HepG2 (cell line): ENCODE measurements around the gene CTNND1.

ENCODE experiments used
- ZNF607 ChIP-seq: sonication (generic); formaldehyde crosslinking; IDR thresholded peaks from 2 replicates; pipeline ENCODE4 v1.5.1; 2020; ENCODE audit warnings: missing genetic modification reagents, mild to moderate bottlenecking, borderline replicate concordance
- TF ChIP-seq, protein P1 (sequence below): sonication (generic); formaldehyde crosslinking; IDR thresholded peaks from 2 replicates; pipeline ENCODE4 v1.4.0; 2020; ENCODE audit warnings: missing genetic modification reagents, mild to moderate bottlenecking, borderline replicate concordance

DNA sequence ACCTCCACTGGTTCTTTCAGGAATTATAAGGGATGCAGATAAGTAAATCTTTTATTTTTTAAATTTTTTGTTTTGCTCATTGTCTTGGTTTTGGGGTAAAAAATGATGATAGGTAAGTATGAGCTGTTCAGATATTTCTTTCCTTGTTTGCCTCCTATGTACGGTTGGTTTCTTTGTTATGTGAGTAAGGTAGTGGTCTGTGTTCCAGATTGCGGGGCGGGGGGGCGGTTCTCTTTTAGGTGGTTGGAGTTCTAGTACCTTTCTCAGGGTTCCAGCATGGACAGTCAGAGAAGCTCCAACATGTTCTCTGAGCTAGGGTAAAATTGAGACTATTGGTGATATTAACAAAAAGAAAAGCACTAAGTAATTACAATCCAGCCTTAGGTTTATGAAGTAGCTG lies 2.4 kb downstream of the CTNND1 start:
- TF ChIP-seq, protein P1, sequence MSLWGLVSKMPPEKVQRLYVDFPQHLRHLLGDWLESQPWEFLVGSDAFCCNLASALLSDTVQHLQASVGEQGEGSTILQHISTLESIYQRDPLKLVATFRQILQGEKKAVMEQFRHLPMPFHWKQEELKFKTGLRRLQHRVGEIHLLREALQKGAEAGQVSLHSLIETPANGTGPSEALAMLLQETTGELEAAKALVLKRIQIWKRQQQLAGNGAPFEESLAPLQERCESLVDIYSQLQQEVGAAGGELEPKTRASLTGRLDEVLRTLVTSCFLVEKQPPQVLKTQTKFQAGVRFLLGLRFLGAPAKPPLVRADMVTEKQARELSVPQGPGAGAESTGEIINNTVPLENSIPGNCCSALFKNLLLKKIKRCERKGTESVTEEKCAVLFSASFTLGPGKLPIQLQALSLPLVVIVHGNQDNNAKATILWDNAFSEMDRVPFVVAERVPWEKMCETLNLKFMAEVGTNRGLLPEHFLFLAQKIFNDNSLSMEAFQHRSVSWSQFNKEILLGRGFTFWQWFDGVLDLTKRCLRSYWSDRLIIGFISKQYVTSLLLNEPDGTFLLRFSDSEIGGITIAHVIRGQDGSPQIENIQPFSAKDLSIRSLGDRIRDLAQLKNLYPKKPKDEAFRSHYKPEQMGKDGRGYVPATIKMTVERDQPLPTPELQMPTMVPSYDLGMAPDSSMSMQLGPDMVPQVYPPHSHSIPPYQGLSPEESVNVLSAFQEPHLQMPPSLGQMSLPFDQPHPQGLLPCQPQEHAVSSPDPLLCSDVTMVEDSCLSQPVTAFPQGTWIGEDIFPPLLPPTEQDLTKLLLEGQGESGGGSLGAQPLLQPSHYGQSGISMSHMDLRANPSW (CRISPR knock-in tag) = no peak
- no peak for TF ChIP-seq ZNF607
